Liver (tissue), 9 donors: Measurements from ENCODE around the gene OSBPL10. TPM values are rescaled to one million over a fixed set of nuclear protein-coding genes. Genes with fewer than 3 reads are reported as not detected.

ENCODE experiments used
- DNase-seq: peaks from one replicate; pipeline ENCODE4 v3.0.0-alpha.2; 2017; ENCODE audit warnings: low spot score
- H3K27ac ChIP-seq, 2 donors: one replicate each; pipeline ENCODE4 v1.7.0; 2013; ENCODE audit warnings: inconsistent platforms in 2 of 2, low read length in 2 of 2, control low read depth in 1 of 2, low read depth in 1 of 2, mild to moderate bottlenecking in 1 of 2
- H3K27me3 ChIP-seq, 4 donors: one replicate each; pipeline versions ENCODE4 v1.6.1 to v1.7.0; 2013; ENCODE audit warnings: low read length in 3 of 4, inconsistent platforms in 1 of 4, mild to moderate bottlenecking in 1 of 4, moderate library complexity in 1 of 4; ENCODE audit not compliant: control insufficient read depth in 4 of 4, insufficient read depth in 4 of 4
- H3K36me3 ChIP-seq, 4 donors: one replicate each; pipeline versions ENCODE4 v1.6.1 to v1.7.0; 2013; ENCODE audit warnings: low read length in 3 of 4, mild to moderate bottlenecking in 3 of 4, low read depth in 1 of 4, moderate library complexity in 1 of 4; ENCODE audit not compliant: control insufficient read depth in 4 of 4, insufficient read depth in 3 of 4
- H3K4me1 ChIP-seq, 4 donors: one replicate each; pipeline versions ENCODE4 v1.6.1 to v1.7.0; 2013; ENCODE audit warnings: low read length in 3 of 4, mild to moderate bottlenecking in 3 of 4, moderate library complexity in 1 of 4; ENCODE audit not compliant: control insufficient read depth in 4 of 4, insufficient read depth in 4 of 4
- H3K4me3 ChIP-seq, 3 donors: one replicate each; pipeline versions ENCODE4 v1.6.1 to v1.7.0; 2013; ENCODE audit warnings: low read length in 3 of 3, control low read depth in 1 of 3, low read depth in 1 of 3, mild to moderate bottlenecking in 1 of 3
- H3K9ac ChIP-seq, 2 donors: one replicate each; pipeline ENCODE4 v1.7.0; 2013; ENCODE audit warnings: low read length in 2 of 2, mild to moderate bottlenecking in 2 of 2, moderate library complexity in 2 of 2, control low read depth in 1 of 2, low read depth in 1 of 2
- H3K9me3 ChIP-seq, 4 donors: one replicate each; pipeline versions ENCODE4 v1.6.1 to v1.7.0; 2013; ENCODE audit warnings: low read length in 3 of 4; ENCODE audit not compliant: control insufficient read depth in 4 of 4
- ATF3 ChIP-seq: IDR thresholded peaks from 2 replicates; pipeline ENCODE4 v1.6.1; 2016; ENCODE audit warnings: antibody characterized with exemption
- CTCF ChIP-seq: fragments of 150-350 bp; IDR thresholded peaks from 2 replicates; pipeline ENCODE4 v1.5.1; 2017; ENCODE audit warnings: improper control_type of control experiment, low read depth, low read length; ENCODE audit not compliant: missing input control
- EGR1 ChIP-seq, 2 donors: IDR thresholded peaks; 2 replicates each; pipeline ENCODE4 v1.6.1; 2016 to 2018; ENCODE audit warnings: antibody characterized with exemption in 2 of 2, low read depth in 2 of 2
- FOXA1 ChIP-seq: IDR thresholded peaks from 2 replicates; pipeline ENCODE4 v1.6.1; 2016; ENCODE audit warnings: antibody characterized with exemption
- GABPA ChIP-seq, 2 donors: IDR thresholded peaks in 1 of 2; conservative IDR thresholded peaks in 1 of 2; 2 replicates each; pipeline ENCODE4 v1.6.1; 2016; ENCODE audit warnings: antibody characterized with exemption in 2 of 2, mild to moderate bottlenecking in 1 of 2, moderate library complexity in 1 of 2
- JUND ChIP-seq, 2 donors: IDR thresholded peaks; 2 replicates each; pipeline ENCODE4 v1.6.1; 2016; ENCODE audit warnings: antibody characterized with exemption in 2 of 2
- MAX ChIP-seq: IDR thresholded peaks from 2 replicates; pipeline ENCODE4 v1.6.1; 2016; ENCODE audit warnings: antibody characterized with exemption
- NR2F2 ChIP-seq: IDR thresholded peaks from 2 replicates; pipeline ENCODE4 v1.6.1; 2016; ENCODE audit warnings: antibody characterized with exemption
- RAD21 ChIP-seq, 2 donors: IDR thresholded peaks; 2 replicates each; pipeline ENCODE4 v1.6.1; 2016; ENCODE audit warnings: antibody characterized with exemption in 2 of 2, mild to moderate bottlenecking in 2 of 2
- REST ChIP-seq: IDR thresholded peaks from 2 replicates; pipeline ENCODE4 v1.6.1; 2016; ENCODE audit warnings: antibody characterized with exemption, mild to moderate bottlenecking
- RXRA ChIP-seq, 2 donors: IDR thresholded peaks; 2 replicates each; pipeline ENCODE4 v1.6.1; 2017 to 2018; ENCODE audit warnings: antibody characterized with exemption in 2 of 2, mild to moderate bottlenecking in 1 of 2
- SP1 ChIP-seq: IDR thresholded peaks from 2 replicates; pipeline ENCODE4 v1.6.1; 2018; ENCODE audit warnings: antibody characterized with exemption, mild to moderate bottlenecking
- YY1 ChIP-seq: IDR thresholded peaks from 2 replicates; pipeline ENCODE4 v1.6.1; 2016; ENCODE audit warnings: antibody characterized with exemption, mild to moderate bottlenecking
- ZBTB33 ChIP-seq: IDR thresholded peaks from 2 replicates; pipeline ENCODE4 v1.6.1; 2016; ENCODE audit warnings: antibody characterized with exemption
- WGBS: extraction: QIAGEN DNeasy Blood & Tissue Kit; methylation state at CpG from one replicate; pipeline ENCODE4 v1.1.7; 2013; 5-methylcytosine and 5-hydroxymethylcytosine counted together
- polyA plus RNA-seq, 2 donors: library from polyadenylated mRNA; stranded (reverse) in 1 of 2; unstranded in 1 of 2; fragments of 200-250 nt in 1 of 2; fragments of >200 nt in 1 of 2; fragmentation: Nextera tagmentation in 1 of 2; extraction: Ambion mirVana in 1 of 2; gene quantifications; one replicate each; pipeline versions ENCODE4 v1.2.1 to v1.2.3, GENCODE V29; 2013 to 2015
- total RNA-seq, 2 donors: library from RNA; depleted of rRNA; stranded (reverse); fragments of >200 nt; gene quantifications; one replicate each; pipeline ENCODE4 v1.2.3, GENCODE V29; 2014
- donor health status: healthy.
- donor health status: healthy.
- donor health status: healthy.
- donor health status: healthy.
- donor health status: healthy.

OSBPL10 gene
- total and polyA plus RNA-seq, 4 donors: 0.75 to 4.0 (median 1.7) TPM

GRCh38 chr3:31853580-31853979 is 127.5 kb downstream of the OSBPL10 start:
- Histone ChIP-seq H3K4me1 (no peaks in the 10 kb centered on the region), H3K9me3 (no peaks in the 10 kb centered on the region), H3K27ac (no peak overlapping the region), H3K36me3 (no peaks in the 10 kb centered on the region), H3K27me3 (peaks cover 0 to 2% (median 0%) of the 10 kb centered on the region in 4 donors), H3K4me3 (no peak overlapping the region), H3K9ac (no peak overlapping the region)
- TF ChIP-seq MAX: no peak
- no peak for TF ChIP-seq JUND (IDR thresholded peaks at IDR 0.05)
- no peak for TF ChIP-seq RXRA (IDR thresholded peaks at IDR 0.05)
- no peak for DNase-seq
- WGBS: 62% methylated on average over 3 of the region's 3 CpGs

- Histone ChIP-seq H3K4me3 (no peak overlapping the region), H3K36me3 (no peaks in the 10 kb centered on the region), H3K9ac (no peak overlapping the region), H3K27ac (no peak overlapping the region), H3K4me1 (peaks cover 0 to 3% (median 0%) of the 10 kb centered on the region in 4 donors), H3K27me3 (no peaks in the 10 kb centered on the region), H3K9me3 (no peaks in the 10 kb centered on the region)
- DNase-seq: no peak
- TF ChIP-seq YY1 (no peak), REST (no peak), EGR1 (IDR thresholded peaks at IDR 0.05; ENCODE audit: low read depth in 2 of 2) (no peak), RXRA (IDR thresholded peaks at IDR 0.05) (no peak), FOXA1 (no peak), CTCF (no peak), NR2F2 (no peak), MAX (no peak), SP1 (no peak), GABPA (IDR thresholded peaks at IDR 0.05 in 1 of 2, conservative IDR thresholded peaks at IDR 0.05 in 1 of 2) (no peak), RAD21 (IDR thresholded peaks at IDR 0.05) (no peak), ZBTB33 (no peak), JUND (IDR thresholded peaks at IDR 0.05) (no peak), ATF3 (no peak)
- 80% methylated on average over 10 of the region's 10 CpGs for WGBS
Measured at GRCh38 chr3:31851278-31851677, 129.8 kb downstream of the OSBPL10 start.
